GM12878 (cell line): ENCODE results near the gene HDGFL1. TPM values are rescaled to one million over a fixed set of nuclear protein-coding genes. Genes with fewer than 3 reads are reported as not detected.

Experiments used
- ATAC-seq: fragments of 200-7000 bp; cut with Tn5 transposase; 3 replicates; pipeline ENCODE4 v1.9.1; 2020; ENCODE audit warnings: mild to moderate bottlenecking, moderate library complexity
- BruUV-seq: library from RNA; stranded (reverse); fragments of 400-500 nt; replicated peaks from 2 replicates; lab custom pipeline; 2021; lab: Mats Ljungman, UMichigan
- CTCF ChIA-PET: fragments of 300-600 bp; sonication (Branson Sonifier 250); formaldehyde crosslinking; extraction: SDS; loops from one replicate; lab custom pipeline; 2021; ENCODE audit warnings: inconsistent platforms; lab: Yijun Ruan, JAX
- POLR2A ChIA-PET: fragments of 350-600 bp; formaldehyde crosslinking; extraction: SDS; loops from one replicate; lab custom pipeline; 2021; ENCODE audit warnings: inconsistent platforms; lab: Charles Lee
- RAD21 ChIA-PET: fragments of 300-600 bp; sonication (Branson Sonifier 250); formaldehyde crosslinking; loops from one replicate; lab custom pipeline; 2023; ENCODE audit warnings: antibody characterized with exemption; ENCODE audit not compliant: unreplicated experiment; lab: Charles Lee
- SMC1A ChIA-PET: fragments of 300-600 bp; sonication (Branson Sonifier 250); formaldehyde crosslinking; loops from one replicate; lab custom pipeline; 2023; ENCODE audit not compliant: unreplicated experiment, uncharacterized antibody; lab: Charles Lee
- DNase-seq: peaks from one replicate; pipeline ENCODE4 v3.0.0-alpha.2; 2011; ENCODE audit warnings: low read depth, low spot score
- FAIRE-seq: peaks from 3 replicates; lab custom pipeline; 2011; peaks lifted over from hg19 to GRCh38; lab: Jason Lieb, UNC
- H2AFZ ChIP-seq: 2 replicates; pipeline ENCODE4 v1.6.0; 2011; ENCODE audit warnings: low read depth, low read length, control low read depth; ENCODE audit not compliant: control insufficient read depth
- H3K27ac ChIP-seq: 2 replicates; pipeline ENCODE4 v1.5.1; 2011; ENCODE audit warnings: control low read depth; ENCODE audit not compliant: control insufficient read depth, insufficient read depth
- H3K27me3 ChIP-seq, 2 experiments: replicated peaks in 1 of 2; 2 replicates each; pipeline versions ENCODE4 v1.6.0 to v1.6.1; 2011; ENCODE audit warnings: low read length in 1 of 2; ENCODE audit not compliant: control insufficient read depth in 2 of 2, insufficient read depth in 2 of 2
- H3K36me3 ChIP-seq, 2 experiments: 2 replicates each; pipeline ENCODE4 v1.5.1; 2011; ENCODE audit warnings: low read length in 1 of 2; ENCODE audit not compliant: control insufficient read depth in 2 of 2, insufficient read depth in 2 of 2
- H3K4me1 ChIP-seq: 2 replicates; pipeline ENCODE4 v1.6.1; 2011; ENCODE audit warnings: mild to moderate bottlenecking, low read length, moderate library complexity, mixed read lengths; ENCODE audit not compliant: control insufficient read depth, insufficient read depth
- H3K4me2 ChIP-seq: 2 replicates; pipeline ENCODE4 v1.6.0; 2011; ENCODE audit warnings: control low read depth; ENCODE audit not compliant: control insufficient read depth, insufficient read depth
- H3K4me3 ChIP-seq: fragments of 200-600 bp; sonication (generic); 2 replicates; pipeline ENCODE4 v1.5.1; 2016
- H3K79me2 ChIP-seq: 2 replicates; pipeline ENCODE4 v1.6.0; 2011; ENCODE audit warnings: low read length; ENCODE audit not compliant: control insufficient read depth, insufficient read depth
- H3K9ac ChIP-seq: 2 replicates; pipeline ENCODE4 v1.8.0; 2011; ENCODE audit warnings: low read length, control low read depth, mixed read lengths; ENCODE audit not compliant: control insufficient read depth, insufficient read depth
- H3K9me3 ChIP-seq: replicated peaks from 3 replicates; pipeline ENCODE4 v1.5.1; 2011; ENCODE audit warnings: mild to moderate bottlenecking, low read length; ENCODE audit not compliant: control insufficient read depth, insufficient read depth
- H4K20me1 ChIP-seq: 2 replicates; pipeline ENCODE4 v1.6.0; 2011; ENCODE audit not compliant: control insufficient read depth, insufficient read depth
- BHLHE40 ChIP-seq, 2 experiments: fragments of 450-650 bp in 1 of 2; IDR thresholded peaks; 2 replicates each; pipeline ENCODE4 v1.6.1; 2011 to 2017; ENCODE audit warnings: low read depth in 2 of 2, borderline replicate concordance in 1 of 2, improper control_type of control experiment in 1 of 2, low read length in 1 of 2, mild to moderate bottlenecking in 1 of 2
- CBFB ChIP-seq: IDR thresholded peaks from 2 replicates; pipeline ENCODE4 v1.6.1; 2016; ENCODE audit warnings: antibody characterized with exemption, low read depth
- CHD1 ChIP-seq: IDR thresholded peaks from 2 replicates; pipeline ENCODE4 v1.6.1; 2012; ENCODE audit warnings: low read depth, low read length, improper control_type of control experiment
- E2F4 ChIP-seq: IDR thresholded peaks from 2 replicates; pipeline ENCODE4 v1.6.1; 2012; ENCODE audit warnings: low read depth, low read length, improper control_type of control experiment
- HDGF ChIP-seq: fragments of 450-650 bp; IDR thresholded peaks from 2 replicates; pipeline ENCODE4 v1.6.1; 2016; ENCODE audit warnings: antibody characterized with exemption
- IKZF2 ChIP-seq, 2 experiments: fragments of 450-650 bp; IDR thresholded peaks; 2 replicates each; pipeline ENCODE4 v1.6.1; 2017; ENCODE audit warnings: mild to moderate bottlenecking in 2 of 2, moderate library complexity in 2 of 2
- IRF4 ChIP-seq: IDR thresholded peaks from 2 replicates; pipeline ENCODE4 v1.6.1; 2011; ENCODE audit warnings: low read depth, low read length
- MXI1 ChIP-seq: fragments of 150-350 bp; IDR thresholded peaks from 2 replicates; pipeline ENCODE4 v1.6.1; 2011; ENCODE audit warnings: low read depth, mild to moderate bottlenecking, inconsistent platforms, low read length, improper control_type of control experiment
- NBN ChIP-seq: fragments of 450-650 bp; IDR thresholded peaks from 2 replicates; pipeline ENCODE4 v1.6.1; 2016
- NFIC ChIP-seq: IDR thresholded peaks from 2 replicates; pipeline ENCODE4 v1.6.1; 2012; ENCODE audit warnings: low read depth, mild to moderate bottlenecking, inconsistent platforms, low read length, moderate library complexity
- RAD51 ChIP-seq: fragments of 450-650 bp; IDR thresholded peaks from 2 replicates; pipeline ENCODE4 v1.6.1; 2016; ENCODE audit warnings: moderate library complexity, mild to moderate bottlenecking, inconsistent platforms
- RELA ChIP-seq: fragments of 450-650 bp; IDR thresholded peaks from 2 replicates; pipeline ENCODE4 v1.8.0; 2014; ENCODE audit warnings: borderline replicate concordance; ENCODE audit not compliant: partially characterized antibody
- RFX5 ChIP-seq: IDR thresholded peaks from 2 replicates; pipeline ENCODE4 v1.6.1; 2011; ENCODE audit warnings: low read depth, low read length, improper control_type of control experiment
- SIN3A ChIP-seq: IDR thresholded peaks from 2 replicates; pipeline ENCODE4 v1.6.1; 2012; ENCODE audit warnings: low read depth, low read length, improper control_type of control experiment
- SKIL ChIP-seq: fragments of 450-650 bp; IDR thresholded peaks from 2 replicates; pipeline ENCODE4 v1.6.1; 2017; ENCODE audit warnings: mild to moderate bottlenecking, low read depth, inconsistent platforms; ENCODE audit not compliant: poor library complexity, severe bottlenecking
- TARDBP ChIP-seq: IDR thresholded peaks from 2 replicates; pipeline ENCODE4 v1.6.1; 2016; ENCODE audit warnings: borderline replicate concordance
- WGBS: methylation state at CpG from one replicate; pipeline ENCODE4 v1.1.6; 2016; ENCODE audit warnings: low lambda C conversion rate; ENCODE audit not compliant: insufficient replicate concordance, insufficient coverage; ENCODE audit errors: missing lambda C conversion rate; 5-methylcytosine and 5-hydroxymethylcytosine counted together
- in situ Hi-C: fragments of 300-500 bp; cut with MboI; formaldehyde crosslinking; loops from 9 replicates; pipeline ENCODE4 v1.14.3; 2018; ENCODE audit warnings: mixed read lengths
- intact Hi-C: fragments of 100-400 bp; cut with micrococcal nuclease; formaldehyde crosslinking; loops from one replicate; pipeline ENCODE4 v1.14.2; 2022; ENCODE audit not compliant: unreplicated experiment
- polyA plus RNA-seq, 11 experiments: library from polyadenylated mRNA; depleted of rRNA in 4 of 11; unstranded in 6 of 11; stranded (reverse) in 5 of 11; fragments of >200 nt; fragmentation: Nextera tagmentation in 4 of 11; fragmentation: Illumina TruSeq in 1 of 11; extraction: Ambion mirVana in 4 of 11; extraction: Trizol in 1 of 11; gene quantifications; 1 replicate in 1 of 11; 2 replicates in 10 of 11; pipeline versions ENCODE4 v1.2.1 to v1.2.3, GENCODE V29; 2011 to 2016; ENCODE audit warnings: inconsistent platforms in 2 of 11, missing spikeins in 2 of 11, low read depth in 1 of 11
- total RNA-seq, 4 experiments: library from RNA; depleted of rRNA in 3 of 4; stranded (reverse); fragments of >200 nt in 3 of 4; fragmentation: Illumina TruSeq in 1 of 4; extraction: Trizol in 1 of 4; gene quantifications; 2 replicates each; pipeline versions ENCODE4 v1.2.1 to v1.2.3, GENCODE V29; 2013 to 2021

The HDGFL1 gene
- total and polyA plus RNA-seq, 10 of the 15 experiments (the other 5 are each of a cell fraction or from before 2014, with no cell fraction given) = 0.03 to 0.69 (median 0.19) TPM

GRCh38 chr6:22601984-22602383 is 32.6 kb downstream of the HDGFL1 start:
- H3K9ac ChIP-seq = no peak overlapping the region
- ATAC-seq = no peak
- H3K9me3 ChIP-seq = no peaks in the 10 kb centered on the region
- intact Hi-C loops (no loop called here), in situ Hi-C loops (no loop called here)
- no peaks in the 10 kb centered on the region for H3K36me3 ChIP-seq
- H3K4me1 ChIP-seq = no peaks in the 10 kb centered on the region
- no peak overlapping the region for H3K27ac ChIP-seq
- H3K4me3 ChIP-seq = no peak overlapping the region
- POLR2A ChIA-PET = no interaction called here
- no TSS peak for BruUV-seq
- no peaks in the 10 kb centered on the region for H4K20me1 ChIP-seq
- no peak for DNase-seq
- SMC1A ChIA-PET = no interaction called here
- no peak for FAIRE-seq
- H3K79me2 ChIP-seq = no peaks in the 10 kb centered on the region
- no peak for TF ChIP-seq RAD51
- TF ChIP-seq BHLHE40 (IDR thresholded peaks at IDR 0.05; ENCODE audit: borderline replicate concordance in 1 of 2, low read depth in 2 of 2, low read length in 1 of 2) = no peak
- no peak for TF ChIP-seq MXI1
- H3K4me2 ChIP-seq = no peak overlapping the region
- WGBS = 2% methylated on average over 5 of the region's 5 CpGs
- H3K27me3 ChIP-seq = no peaks in the 10 kb centered on the region
- H2AFZ ChIP-seq = no peak overlapping the region
- CTCF ChIA-PET = no interaction called here
- RAD21 ChIA-PET = no interaction called here

- Histone ChIP-seq H3K4me2 (no peak overlapping the region), H3K79me2 (no peaks in the 10 kb centered on the region), H3K9me3 (no peaks in the 10 kb centered on the region), H3K4me3 (no peak overlapping the region), H4K20me1 (no peaks in the 10 kb centered on the region), H3K36me3 (no peaks in the 10 kb centered on the region), H3K4me1 (no peaks in the 10 kb centered on the region), H2AFZ (no peak overlapping the region), H3K9ac (no peak overlapping the region), H3K27ac (no peak overlapping the region)
- intact Hi-C loops = no loop called here
- RAD21 ChIA-PET = no interaction called here
- ATAC-seq (no peak), FAIRE-seq (no peak)
- in situ Hi-C loops = no loop called here
- POLR2A ChIA-PET = no interaction called here
- SMC1A ChIA-PET = interaction anchor here (1.2 to 1.3 kb wide), 2 partner anchors 9 to 12 kb away, joined by 3 read pairs; no protein-coding TSS in a partner anchor
- TF ChIP-seq SKIL (no peak), HDGF (no peak), NFIC (no peak), RFX5 (no peak), SIN3A (no peak), TARDBP (no peak), IKZF2 (IDR thresholded peaks at IDR 0.05) (no peak), NBN (no peak), IRF4 (no peak), CHD1 (no peak), CBFB (no peak), RELA (no peak), E2F4 (no peak)
- TF ChIP-seq, all 136 proteins: peak for 0
- no TSS peak for BruUV-seq
- DNase-seq = no peak
- H3K27me3 ChIP-seq = no peaks in the 10 kb centered on the region
- WGBS = 20% methylated on average over 2 of the region's 2 CpGs
- CTCF ChIA-PET = no interaction called here
Measured at GRCh38 chr6:22605736-22606135, 36.4 kb downstream of the HDGFL1 start.
